ENCODE results near the gene MYO7A. TPM values are rescaled to one million over a fixed set of nuclear protein-coding genes. Genes with fewer than 3 reads are reported as not detected.
"Not testable (repeated sequence)": the region's sequence is repeated elsewhere in the genome, so short reads cannot be mapped to it uniquely, and the experiment has no call there.

The MYO7A gene
- total RNA-seq, 1 donor from 2014 or later: 3.2 TPM

DNA sequence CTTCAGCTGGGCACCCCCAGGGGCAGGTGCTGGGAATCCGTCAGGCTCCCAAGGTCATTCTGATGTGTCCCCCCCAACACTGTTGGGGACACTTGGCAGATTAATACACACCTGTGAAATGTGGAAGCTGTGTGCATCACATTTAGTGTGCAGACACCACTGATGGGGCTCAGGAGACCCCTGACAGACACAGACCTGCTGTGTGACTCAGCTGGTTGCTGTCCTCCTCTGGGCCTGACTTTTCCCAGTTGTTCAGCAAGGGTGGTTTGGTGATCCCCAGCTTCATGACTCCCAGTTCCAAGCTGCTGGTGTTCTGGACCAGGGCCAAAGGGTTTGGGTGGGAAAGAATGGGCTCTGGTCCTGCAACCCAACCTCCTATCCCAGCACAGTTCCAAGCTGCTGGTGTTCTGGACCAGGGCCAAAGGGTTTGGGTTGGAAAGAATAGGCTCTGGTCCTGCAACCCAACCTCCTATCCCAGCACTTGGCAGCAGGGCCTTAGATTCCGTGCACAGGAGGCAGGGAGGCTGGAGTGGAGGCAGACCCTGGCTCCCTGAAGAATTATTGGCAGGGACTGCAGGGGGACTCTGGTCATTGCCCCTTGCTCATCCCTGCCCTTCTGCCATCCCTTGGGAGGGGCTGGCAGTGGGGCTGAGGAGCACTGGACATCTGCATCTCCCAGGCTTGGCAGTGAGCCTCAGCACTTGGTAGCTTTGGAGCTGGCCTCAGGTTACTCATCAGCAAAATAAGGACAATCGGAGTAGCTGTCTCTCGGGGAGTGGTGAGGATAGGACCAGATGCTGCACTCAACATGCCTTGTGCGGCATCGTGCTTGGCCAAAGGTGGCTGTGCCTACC is 33.8 kb upstream of the MYO7A start:
- no peaks in the 10 kb centered on the region for H3K9me3 ChIP-seq (replicated peaks)
- no peak overlapping the region for H3K4me3 ChIP-seq
- no peak for DNase-seq
- no peaks in the 10 kb centered on the region for H3K27me3 ChIP-seq (ENCODE audit: low read depth)
- intact Hi-C loops (cut with micrococcal nuclease): no loop called here
- TF ChIP-seq CTCF (IDR thresholded peaks at IDR 0.05; ENCODE audit: borderline replicate concordance): no peak
- no peaks in the 10 kb centered on the region for H3K36me3 ChIP-seq
- H3K4me1 ChIP-seq: no peaks in the 10 kb centered on the region
- no peak overlapping the region for H3K27ac ChIP-seq (replicated peaks)

GRCh38 chr11:77094841-77095365 is 33.1 kb upstream of the MYO7A start:
- Histone ChIP-seq H3K9me3 (replicated peaks) (no peaks in the 10 kb centered on the region), H3K4me3 (no peak overlapping the region), H3K27me3 (ENCODE audit: low read depth) (no peaks in the 10 kb centered on the region), H3K4me1 (no peaks in the 10 kb centered on the region), H3K27ac (replicated peaks) (no peak overlapping the region), H3K36me3 (no peaks in the 10 kb centered on the region)
- intact Hi-C loops (cut with micrococcal nuclease): no loop called here
- TF ChIP-seq CTCF (IDR thresholded peaks at IDR 0.05; ENCODE audit: borderline replicate concordance): no peak
- DNase-seq: no peak

GRCh38 chr11:77095551-77096490 is 32.2 kb upstream of the MYO7A start:
- no peak overlapping the region for H3K27ac ChIP-seq (replicated peaks)
- intact Hi-C loops (cut with micrococcal nuclease): no loop called here
- peak; percentile 10 for DNase-seq
- no peaks in the 10 kb centered on the region for H3K27me3 ChIP-seq (ENCODE audit: low read depth)
- TF ChIP-seq CTCF (IDR thresholded peaks at IDR 0.05; ENCODE audit: borderline replicate concordance): no peak
- no peaks in the 10 kb centered on the region for H3K4me1 ChIP-seq
- no peak overlapping the region for H3K4me3 ChIP-seq
- no peaks in the 10 kb centered on the region for H3K9me3 ChIP-seq (replicated peaks)
- no peaks in the 10 kb centered on the region for H3K36me3 ChIP-seq

- no peak for TF ChIP-seq CTCF (IDR thresholded peaks at IDR 0.05; ENCODE audit: borderline replicate concordance)
Observed at GRCh38 chr11:77096591-77097019, 31.4 kb upstream of the MYO7A start.

DNA sequence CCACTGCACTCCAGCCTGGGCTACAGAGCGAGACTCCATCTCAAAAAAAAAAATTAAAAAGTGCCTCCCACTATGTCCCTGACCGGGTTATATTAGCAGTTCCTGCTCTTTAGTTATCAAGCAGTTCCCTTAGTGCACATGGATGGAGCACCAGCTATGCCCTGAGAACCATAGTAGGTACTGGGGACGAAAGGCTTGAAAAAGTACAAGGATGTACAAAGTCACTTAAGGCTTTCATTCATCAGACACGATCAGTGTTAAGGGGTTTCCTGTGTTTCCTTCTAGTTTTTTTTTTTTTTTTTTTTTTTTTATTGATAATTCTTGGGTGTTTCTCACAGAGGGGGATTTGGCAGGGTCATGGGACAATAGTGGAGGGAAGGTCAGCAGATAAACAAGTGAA is 30.9 kb upstream of the MYO7A start:
- H3K27ac ChIP-seq (replicated peaks); H3K4me3 ChIP-seq; H3K27me3 ChIP-seq (ENCODE audit: low read depth); intact Hi-C loops (cut with micrococcal nuclease); H3K36me3 ChIP-seq; H3K4me1 ChIP-seq; DNase-seq; H3K9me3 ChIP-seq (replicated peaks): not testable (repeated sequence)

More at GRCh38 chr11:77096591-77097019, 31.4 kb upstream of the MYO7A start:
- Histone ChIP-seq H3K9me3 (replicated peaks) (no peaks in the 10 kb centered on the region), H3K4me3 (no peak overlapping the region), H3K36me3 (no peaks in the 10 kb centered on the region), H3K27ac (replicated peaks) (no peak overlapping the region), H3K27me3 (ENCODE audit: low read depth) (no peaks in the 10 kb centered on the region), H3K4me1 (no peaks in the 10 kb centered on the region)
- intact Hi-C loops (cut with micrococcal nuclease): no loop called here
- DNase-seq: peak; percentile 3

All from left ventricle myocardium inferior (tissue), 1 donor.